PC-3 (cell line): ENCODE results near the gene VPS37B. TPM values are rescaled to one million over a fixed set of nuclear protein-coding genes. Genes with fewer than 3 reads are reported as not detected.

Experiments
- ATAC-seq: fragments of 200-7000 bp; cut with Tn5 transposase; 2 replicates; pipeline ENCODE4 v1.9.1; 2020; ENCODE audit warnings: mild to moderate bottlenecking, moderate library complexity
- BruUV-seq: library from RNA; stranded (reverse); fragments of 400-500 nt; replicated peaks from 2 replicates; lab custom pipeline; 2021; lab: Mats Ljungman, UMichigan
- CTCF ChIA-PET: fragments of 300-600 bp; sonication (Branson Sonifier 250); formaldehyde crosslinking; loops from one replicate; lab custom pipeline; 2022; ENCODE audit warnings: antibody characterized with exemption; lab: Charles Lee
- POLR2A ChIA-PET: fragments of 300-600 bp; sonication (Branson Sonifier 250); formaldehyde crosslinking; loops from one replicate; lab custom pipeline; 2022; ENCODE audit warnings: antibody characterized with exemption; ENCODE audit not compliant: unreplicated experiment; lab: Charles Lee
- DNase-seq: peaks from one replicate; pipeline ENCODE4 v3.0.0-alpha.2; 2015
- H2AFZ ChIP-seq: fragments of 300-600 bp; sonication (generic); 2 replicates; pipeline ENCODE4 v1.6.0; 2016; ENCODE audit warnings: antibody characterized with exemption, low read length
- H3F3A ChIP-seq: fragments of 300-600 bp; sonication (generic); one replicate; pipeline ENCODE4 v1.6.0; 2017; ENCODE audit warnings: antibody characterized with exemption, low read length, control low read depth, mild to moderate bottlenecking; ENCODE audit not compliant: unreplicated experiment
- H3K27ac ChIP-seq: fragments of 300-600 bp; sonication (generic); 2 replicates; pipeline ENCODE4 v1.5.1; 2016; ENCODE audit warnings: mild to moderate bottlenecking, low read length
- H3K27me3 ChIP-seq: fragments of 300-600 bp; sonication (generic); 2 replicates; pipeline ENCODE4 v1.6.1; 2016; ENCODE audit warnings: low read length, mixed read lengths
- H3K36me3 ChIP-seq: fragments of 300-600 bp; sonication (generic); 2 replicates; pipeline ENCODE4 v1.6.1; 2016; ENCODE audit warnings: low read depth, mixed run types, low read length, mixed read lengths
- H3K4me1 ChIP-seq: fragments of 300-600 bp; sonication (generic); 2 replicates; pipeline ENCODE4 v1.5.1; 2016; ENCODE audit warnings: low read length; ENCODE audit not compliant: insufficient read depth
- H3K4me2 ChIP-seq: fragments of 300-600 bp; sonication (generic); 2 replicates; pipeline ENCODE4 v1.6.0; 2016; ENCODE audit warnings: low read length
- H3K4me3 ChIP-seq: fragments of 300-600 bp; sonication (generic); 2 replicates; pipeline ENCODE4 v1.5.1; 2016; ENCODE audit warnings: mild to moderate bottlenecking, low read length, mixed read lengths
- H3K79me2 ChIP-seq: fragments of 300-600 bp; sonication (generic); 2 replicates; pipeline ENCODE4 v1.6.1; 2017; ENCODE audit warnings: low read length, mixed read lengths
- H3K9ac ChIP-seq: fragments of 300-600 bp; sonication (generic); 2 replicates; pipeline ENCODE4 v1.6.0; 2016; ENCODE audit warnings: mild to moderate bottlenecking, low read length
- H3K9me2 ChIP-seq: fragments of 300-600 bp; sonication (generic); replicated peaks from 2 replicates; pipeline ENCODE4 v1.6.1; 2016; ENCODE audit warnings: mixed run types, low read length, mixed read lengths
- H3K9me3 ChIP-seq: fragments of 300-600 bp; sonication (generic); 2 replicates; pipeline ENCODE4 v1.6.1; 2016; ENCODE audit warnings: low read length, mixed read lengths
- H4K20me1 ChIP-seq: fragments of 300-600 bp; sonication (generic); 2 replicates; pipeline ENCODE4 v1.6.1; 2016; ENCODE audit warnings: low read length, mixed read lengths
- EZH2 ChIP-seq: fragments of 300-600 bp; sonication (generic); IDR thresholded peaks from one replicate; pipeline ENCODE4 v1.6.1; 2017; ENCODE audit warnings: antibody characterized with exemption, mild to moderate bottlenecking, low read length; ENCODE audit not compliant: unreplicated experiment
- EZH2phosphoT487 ChIP-seq: fragments of 300-600 bp; sonication (generic); IDR thresholded peaks from 2 replicates; pipeline ENCODE4 v1.6.1; 2018; ENCODE audit warnings: mild to moderate bottlenecking, antibody characterized with exemption, low read length, borderline replicate concordance
- intact Hi-C: fragments of 100-400 bp; cut with micrococcal nuclease; formaldehyde crosslinking; loops from 2 replicates; pipeline ENCODE4 v1.9.0; 2023
- total RNA-seq: library from RNA; depleted of rRNA; stranded (reverse); fragments of >200 nt; gene quantifications from 2 replicates; pipeline ENCODE4 v1.2.3, GENCODE V29; 2014
- TF ChIP-seq, protein P1 (sequence below): fragments of 300-600 bp; sonication (generic); conservative IDR thresholded peaks from 2 replicates; pipeline ENCODE4 v1.5.1; 2017; ENCODE audit warnings: antibody characterized with exemption, low read depth, mild to moderate bottlenecking, low read length

VPS37B gene
- total RNA-seq, 1 experiment from 2014 or later, result 74.3 TPM

DNA sequence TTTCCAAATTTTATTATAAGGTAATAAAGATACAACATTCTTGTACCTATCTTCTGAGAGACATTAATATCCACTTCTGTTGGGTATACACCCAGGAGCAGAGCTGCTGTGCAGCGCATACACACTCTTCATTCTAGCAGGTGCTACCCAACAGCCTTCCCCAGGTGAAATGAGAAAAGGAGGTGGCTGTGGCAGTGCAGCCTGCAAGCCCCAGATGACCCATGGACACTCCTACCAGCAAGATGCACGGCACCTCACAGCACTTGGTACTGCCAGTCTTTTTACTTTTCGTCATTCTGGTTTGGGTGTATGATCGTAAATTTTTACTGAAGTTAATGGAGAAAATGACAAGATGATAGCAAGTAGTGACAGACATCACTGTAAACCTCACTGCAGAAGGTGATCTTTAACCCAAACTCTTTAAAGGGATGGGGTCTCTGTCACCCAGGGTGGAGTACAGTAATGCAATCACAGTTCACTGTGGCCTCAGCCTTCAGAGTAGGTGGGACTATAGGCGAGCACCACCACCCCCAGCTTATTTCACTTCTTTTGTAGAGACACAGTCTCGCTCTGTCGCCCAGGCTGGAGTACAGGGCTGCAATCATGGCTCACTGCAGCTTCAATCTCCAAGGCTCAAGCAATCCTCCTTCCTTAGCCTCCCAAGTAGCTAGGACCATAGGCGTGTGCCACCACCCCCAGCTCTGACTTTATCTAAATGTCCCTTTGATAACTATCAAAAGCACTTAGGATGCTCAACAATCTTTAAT lies 26.5 kb downstream of the VPS37B start:
- no peak overlapping the region for H3K4me2 ChIP-seq
- no peak overlapping the region for H3K4me3 ChIP-seq
- H3F3A ChIP-seq, result no peaks in the 10 kb centered on the region
- H3K9me2 ChIP-seq, result no peaks in the 10 kb centered on the region
- H3K79me2 ChIP-seq, result peaks cover 61% of the 10 kb centered on the region
- POLR2A ChIA-PET, result no interaction called here
- H4K20me1 ChIP-seq, result peaks cover 21% of the 10 kb centered on the region
- H3K9ac ChIP-seq, result no peak overlapping the region
- H3K27me3 ChIP-seq, result no peaks in the 10 kb centered on the region
- intact Hi-C loops, result no loop called here
- no peak for DNase-seq
- peaks cover 55% of the 10 kb centered on the region for H3K36me3 ChIP-seq
- peaks cover 22% of the 10 kb centered on the region for H3K4me1 ChIP-seq
- CTCF ChIA-PET, result no interaction called here
- no peak for ATAC-seq
- no peaks in the 10 kb centered on the region for H3K9me3 ChIP-seq
- H2AFZ ChIP-seq, result no peak overlapping the region
- no peak overlapping the region for H3K27ac ChIP-seq
- no TSS peak for BruUV-seq
- TF ChIP-seq EZH2phosphoT487, result no peak
- TF ChIP-seq, protein P1, sequence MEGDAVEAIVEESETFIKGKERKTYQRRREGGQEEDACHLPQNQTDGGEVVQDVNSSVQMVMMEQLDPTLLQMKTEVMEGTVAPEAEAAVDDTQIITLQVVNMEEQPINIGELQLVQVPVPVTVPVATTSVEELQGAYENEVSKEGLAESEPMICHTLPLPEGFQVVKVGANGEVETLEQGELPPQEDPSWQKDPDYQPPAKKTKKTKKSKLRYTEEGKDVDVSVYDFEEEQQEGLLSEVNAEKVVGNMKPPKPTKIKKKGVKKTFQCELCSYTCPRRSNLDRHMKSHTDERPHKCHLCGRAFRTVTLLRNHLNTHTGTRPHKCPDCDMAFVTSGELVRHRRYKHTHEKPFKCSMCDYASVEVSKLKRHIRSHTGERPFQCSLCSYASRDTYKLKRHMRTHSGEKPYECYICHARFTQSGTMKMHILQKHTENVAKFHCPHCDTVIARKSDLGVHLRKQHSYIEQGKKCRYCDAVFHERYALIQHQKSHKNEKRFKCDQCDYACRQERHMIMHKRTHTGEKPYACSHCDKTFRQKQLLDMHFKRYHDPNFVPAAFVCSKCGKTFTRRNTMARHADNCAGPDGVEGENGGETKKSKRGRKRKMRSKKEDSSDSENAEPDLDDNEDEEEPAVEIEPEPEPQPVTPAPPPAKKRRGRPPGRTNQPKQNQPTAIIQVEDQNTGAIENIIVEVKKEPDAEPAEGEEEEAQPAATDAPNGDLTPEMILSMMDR, result no peak
- TF ChIP-seq EZH2, result no peak

DNA sequence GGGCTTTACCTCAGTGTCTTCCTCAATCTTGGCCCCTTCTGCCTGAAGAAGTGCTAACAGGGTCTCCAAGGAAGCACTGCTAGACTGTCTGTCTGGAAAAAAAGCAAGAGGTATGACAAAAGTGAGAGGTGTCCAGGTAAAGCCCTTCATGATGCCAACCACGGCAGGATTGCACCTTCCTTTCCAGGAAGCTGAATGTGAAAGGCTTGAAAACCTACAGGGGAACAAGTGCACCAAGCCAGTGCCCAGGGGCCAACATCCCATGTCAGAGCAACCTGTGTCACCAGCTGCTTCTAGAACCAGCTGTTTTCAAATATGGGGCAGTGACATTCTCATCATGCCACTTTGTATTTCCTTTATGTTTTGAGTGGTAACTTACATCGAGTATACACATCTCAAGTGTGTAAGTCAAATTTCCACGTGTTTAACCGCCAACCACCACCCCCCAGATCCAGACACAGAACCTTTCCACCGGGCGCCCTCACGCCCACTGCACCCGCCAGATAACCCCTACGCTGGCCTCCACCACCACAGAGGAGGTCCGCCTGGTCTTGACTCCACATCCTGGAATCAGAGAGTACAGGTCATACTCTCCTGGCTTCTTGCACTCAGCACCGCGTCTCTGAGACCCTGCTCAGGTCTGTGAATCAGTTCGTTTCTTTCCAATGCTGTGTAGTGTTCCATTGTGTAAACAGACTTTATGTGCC lies 27.3 kb downstream of the VPS37B start:
- POLR2A ChIA-PET, result no interaction called here
- CTCF ChIA-PET, result no interaction called here
- intact Hi-C loops, result no loop called here
- Histone ChIP-seq H2AFZ (no peak overlapping the region), H3K4me2 (no peak overlapping the region), H3K36me3 (peaks cover 58% of the 10 kb centered on the region), H3K4me1 (peaks cover 20% of the 10 kb centered on the region), H3K9ac (no peak overlapping the region), H3K9me3 (no peaks in the 10 kb centered on the region), H3K27ac (no peak overlapping the region), H3K9me2 (no peaks in the 10 kb centered on the region), H3F3A (no peaks in the 10 kb centered on the region), H3K79me2 (peaks cover 53% of the 10 kb centered on the region), H3K4me3 (no peak overlapping the region), H3K27me3 (no peaks in the 10 kb centered on the region), H4K20me1 (peaks cover 13% of the 10 kb centered on the region)
- DNase-seq (no peak), ATAC-seq (no peak)
- BruUV-seq, result no TSS peak
- no peak for TF ChIP-seq EZH2
- TF ChIP-seq, protein P1, result no peak
- TF ChIP-seq EZH2phosphoT487, result no peak
